Nephron (organoid): ENCODE data around the gene SHLD2.

ENCODE experiments used
- H3K27ac Mint-ChIP-seq, 3 experiments: 2 replicates each; pipeline ENCODE4 v1.8.0; 2020; ENCODE audit warnings: mixed read lengths in 3 of 3, mild to moderate bottlenecking in 2 of 3, moderate library complexity in 1 of 3
- H3K27me3 Mint-ChIP-seq: 2 replicates; pipeline ENCODE4 v1.8.0; 2021; ENCODE audit warnings: low read depth, mild to moderate bottlenecking, moderate library complexity, mixed read lengths
- H3K36me3 Mint-ChIP-seq: 2 replicates; pipeline ENCODE4 v1.8.0; 2020; ENCODE audit warnings: low read depth, mixed read lengths
- H3K4me1 Mint-ChIP-seq: 2 replicates; pipeline ENCODE4 v1.8.0; 2020; ENCODE audit warnings: mixed read lengths
- H3K4me3 Mint-ChIP-seq, 3 experiments: 2 replicates each; pipeline ENCODE4 v1.8.0; 2020; ENCODE audit warnings: mild to moderate bottlenecking in 3 of 3, mixed read lengths in 3 of 3, moderate library complexity in 2 of 3
- H3K9me3 Mint-ChIP-seq: 2 replicates; pipeline ENCODE4 v1.8.0; 2020; ENCODE audit warnings: mixed read lengths
- TF ChIP-seq, protein P1 (sequence below), 3 experiments: fragments of 200-600 bp; sonication (generic); IDR thresholded peaks; one replicate each; pipeline ENCODE4 v1.5.0; 2021; ENCODE audit warnings: antibody characterized with exemption in 3 of 3; ENCODE audit not compliant: unreplicated experiment in 3 of 3

Gene SHLD2, protein sequence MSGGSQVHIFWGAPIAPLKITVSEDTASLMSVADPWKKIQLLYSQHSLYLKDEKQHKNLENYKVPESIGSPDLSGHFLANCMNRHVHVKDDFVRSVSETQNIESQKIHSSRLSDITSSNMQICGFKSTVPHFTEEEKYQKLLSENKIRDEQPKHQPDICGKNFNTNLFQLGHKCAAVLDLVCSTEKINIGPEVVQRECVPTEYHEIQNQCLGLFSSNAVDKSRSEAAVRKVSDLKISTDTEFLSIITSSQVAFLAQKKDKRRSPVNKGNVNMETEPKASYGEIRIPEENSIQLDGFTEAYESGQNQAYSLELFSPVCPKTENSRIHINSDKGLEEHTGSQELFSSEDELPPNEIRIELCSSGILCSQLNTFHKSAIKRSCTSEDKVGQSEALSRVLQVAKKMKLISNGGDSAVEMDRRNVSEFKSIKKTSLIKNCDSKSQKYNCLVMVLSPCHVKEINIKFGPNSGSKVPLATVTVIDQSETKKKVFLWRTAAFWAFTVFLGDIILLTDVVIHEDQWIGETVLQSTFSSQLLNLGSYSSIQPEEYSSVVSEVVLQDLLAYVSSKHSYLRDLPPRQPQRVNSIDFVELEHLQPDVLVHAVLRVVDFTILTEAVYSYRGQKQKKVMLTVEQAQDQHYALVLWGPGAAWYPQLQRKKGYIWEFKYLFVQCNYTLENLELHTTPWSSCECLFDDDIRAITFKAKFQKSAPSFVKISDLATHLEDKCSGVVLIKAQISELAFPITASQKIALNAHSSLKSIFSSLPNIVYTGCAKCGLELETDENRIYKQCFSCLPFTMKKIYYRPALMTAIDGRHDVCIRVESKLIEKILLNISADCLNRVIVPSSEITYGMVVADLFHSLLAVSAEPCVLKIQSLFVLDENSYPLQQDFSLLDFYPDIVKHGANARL

DNA sequence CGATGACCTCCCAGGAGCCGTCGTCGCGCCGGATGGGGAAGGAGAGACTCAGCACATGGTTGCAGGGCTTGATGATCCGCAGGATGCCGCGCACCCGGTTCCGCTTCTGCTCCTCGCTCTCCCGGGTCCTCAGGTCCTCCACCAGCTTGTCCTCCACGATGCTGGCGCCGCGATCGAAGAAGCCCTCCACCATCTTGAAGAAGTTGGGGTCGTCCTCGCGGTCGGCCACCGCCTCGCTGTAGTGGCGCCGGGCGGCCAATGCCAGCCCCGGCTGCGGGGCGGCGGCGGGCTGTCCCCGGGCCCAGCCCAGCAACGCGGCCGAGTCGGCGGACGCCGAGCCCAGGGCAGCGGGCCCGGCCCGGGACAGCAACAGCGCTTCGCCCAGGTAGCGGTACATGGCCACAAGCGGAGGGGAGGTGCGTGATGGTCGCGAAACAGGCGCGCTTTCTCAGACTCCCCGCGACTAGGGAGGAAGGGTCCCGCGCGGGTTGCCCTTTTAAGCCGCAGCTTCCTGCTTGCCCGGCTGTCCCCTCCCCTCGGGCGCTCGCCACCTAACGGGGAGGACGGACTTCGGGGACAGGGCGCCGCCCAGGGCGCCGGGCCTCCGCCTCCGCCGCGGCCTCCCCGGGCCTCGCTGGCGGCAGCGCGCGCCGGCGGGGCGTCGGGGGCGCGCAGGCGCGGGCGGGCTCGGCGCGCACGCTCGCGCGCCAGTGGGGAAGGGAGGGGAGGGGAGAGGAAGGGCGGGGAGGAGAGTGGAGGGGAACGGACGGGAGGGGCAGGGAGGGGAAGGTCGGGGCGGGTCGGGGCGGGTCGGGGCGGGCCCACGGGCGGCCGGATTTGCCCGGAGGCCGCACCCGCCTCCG is at the start of gene SHLD2, which contains the start of gene GLUD1:
Gene SHLD2 (plus strand): TSS at position 834 of the 863 bp plus-strand sequence. CDS start 56,149 bp downstream, outside the sequence.
Gene GLUD1 (minus strand): TSS at position 471 of the 863 bp plus-strand sequence. CDS start 74 bp downstream, at position 397.
- peaks cover 26% of the 10 kb centered on the region for H3K36me3 Mint-ChIP-seq
- TF ChIP-seq, protein P1, sequence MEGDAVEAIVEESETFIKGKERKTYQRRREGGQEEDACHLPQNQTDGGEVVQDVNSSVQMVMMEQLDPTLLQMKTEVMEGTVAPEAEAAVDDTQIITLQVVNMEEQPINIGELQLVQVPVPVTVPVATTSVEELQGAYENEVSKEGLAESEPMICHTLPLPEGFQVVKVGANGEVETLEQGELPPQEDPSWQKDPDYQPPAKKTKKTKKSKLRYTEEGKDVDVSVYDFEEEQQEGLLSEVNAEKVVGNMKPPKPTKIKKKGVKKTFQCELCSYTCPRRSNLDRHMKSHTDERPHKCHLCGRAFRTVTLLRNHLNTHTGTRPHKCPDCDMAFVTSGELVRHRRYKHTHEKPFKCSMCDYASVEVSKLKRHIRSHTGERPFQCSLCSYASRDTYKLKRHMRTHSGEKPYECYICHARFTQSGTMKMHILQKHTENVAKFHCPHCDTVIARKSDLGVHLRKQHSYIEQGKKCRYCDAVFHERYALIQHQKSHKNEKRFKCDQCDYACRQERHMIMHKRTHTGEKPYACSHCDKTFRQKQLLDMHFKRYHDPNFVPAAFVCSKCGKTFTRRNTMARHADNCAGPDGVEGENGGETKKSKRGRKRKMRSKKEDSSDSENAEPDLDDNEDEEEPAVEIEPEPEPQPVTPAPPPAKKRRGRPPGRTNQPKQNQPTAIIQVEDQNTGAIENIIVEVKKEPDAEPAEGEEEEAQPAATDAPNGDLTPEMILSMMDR (IDR thresholded peaks at IDR 0.05; ENCODE audit: unreplicated experiment in 3 of 3): no peak
- peaks cover 34% of the 10 kb centered on the region for H3K4me1 Mint-ChIP-seq
- no peaks in the 10 kb centered on the region for H3K27me3 Mint-ChIP-seq
- no peaks in the 10 kb centered on the region for H3K9me3 Mint-ChIP-seq
- peak within 1 kb of the TSS; percentile 83 to 95 (median 94) for H3K4me3 Mint-ChIP-seq
- peak within 1 kb of the TSS; percentile 84 to 97 (median 93) for H3K27ac Mint-ChIP-seq

DNA sequence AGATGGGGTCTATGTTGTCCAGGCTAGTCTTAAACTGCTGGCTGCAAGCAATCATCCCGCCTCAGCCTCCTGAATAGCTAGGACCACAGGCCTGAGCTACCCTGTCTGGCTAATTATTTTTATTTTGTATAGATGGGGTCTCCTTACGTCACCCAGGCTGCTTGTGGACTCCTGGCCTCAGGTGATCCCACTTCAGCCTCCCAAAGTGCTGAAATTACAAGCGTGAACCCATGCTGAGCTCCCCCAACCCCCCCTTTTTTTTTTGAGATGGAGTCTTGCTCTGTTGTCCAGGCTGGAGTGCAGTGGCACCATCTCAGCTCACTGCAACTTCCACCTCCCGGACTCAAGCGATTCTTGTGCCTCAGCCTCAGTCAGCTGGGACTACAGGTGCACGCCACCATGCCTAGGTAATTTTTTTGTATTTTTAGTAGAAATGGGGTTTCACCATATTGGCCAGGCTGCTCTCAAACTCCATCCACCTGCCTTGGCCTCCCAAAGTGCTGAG is 49.5 kb upstream of the SHLD2 start:
- TF ChIP-seq, protein P1 (IDR thresholded peaks at IDR 0.05; ENCODE audit: unreplicated experiment in 3 of 3): no peak
- H3K4me3 Mint-ChIP-seq: no peak overlapping the region
- H3K4me1 Mint-ChIP-seq: no peaks in the 10 kb centered on the region
- no peaks in the 10 kb centered on the region for H3K9me3 Mint-ChIP-seq
- peaks cover 29% of the 10 kb centered on the region for H3K36me3 Mint-ChIP-seq
- no peak overlapping the region for H3K27ac Mint-ChIP-seq
- no peaks in the 10 kb centered on the region for H3K27me3 Mint-ChIP-seq

DNA sequence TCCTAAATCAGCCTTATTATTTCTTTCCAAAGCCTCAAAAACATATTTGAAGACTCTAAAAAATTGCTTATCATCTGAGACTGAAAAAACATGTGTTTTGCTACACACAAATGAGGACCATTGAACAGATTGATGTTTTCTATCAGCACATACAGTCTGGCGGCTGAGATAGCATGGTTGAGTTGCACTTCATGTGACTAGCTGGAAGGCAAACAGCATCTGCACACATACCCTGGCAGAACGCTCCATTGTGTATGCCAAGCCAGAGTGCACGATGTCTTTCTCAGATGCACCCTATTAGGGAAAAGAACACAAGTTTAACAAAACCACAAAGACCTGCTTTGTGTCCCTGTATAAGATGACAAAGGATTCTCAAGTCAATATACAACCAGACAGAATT is 41.9 kb upstream of the SHLD2 start:
- TF ChIP-seq, protein P1 (IDR thresholded peaks at IDR 0.05; ENCODE audit: unreplicated experiment in 3 of 3): no peak
- Mint-ChIP-seq H3K27ac (no peak overlapping the region), H3K9me3 (no peaks in the 10 kb centered on the region), H3K4me3 (no peak overlapping the region), H3K36me3 (peaks cover 45% of the 10 kb centered on the region), H3K27me3 (no peaks in the 10 kb centered on the region), H3K4me1 (no peaks in the 10 kb centered on the region)

DNA sequence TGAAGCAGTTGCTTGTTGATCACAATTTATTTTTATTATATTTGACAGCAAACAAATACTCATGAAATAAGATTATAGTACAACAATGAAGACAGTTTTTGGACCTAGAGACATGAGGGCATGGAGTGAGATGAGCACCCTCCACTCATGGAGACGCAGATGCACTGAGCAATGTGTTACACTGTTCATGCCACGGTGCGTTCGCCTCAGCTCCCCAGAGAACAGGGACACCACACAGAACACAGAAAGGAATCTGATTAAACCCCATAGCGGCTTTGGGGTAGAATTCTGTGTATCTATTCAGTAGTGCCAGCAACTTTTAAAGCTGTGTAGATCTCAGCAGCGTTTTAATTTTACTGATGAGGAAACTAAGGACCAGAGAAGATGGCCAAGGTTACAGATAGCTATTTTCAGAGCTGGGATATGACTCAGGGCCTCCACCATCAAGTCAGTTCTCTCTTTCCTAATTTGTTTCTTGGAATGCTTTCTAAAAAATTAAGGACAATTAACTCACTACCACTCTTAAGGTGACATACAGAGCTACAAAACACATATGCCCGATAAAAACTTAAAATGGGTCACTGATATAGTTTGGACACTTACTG is 41.3 kb upstream of the SHLD2 start:
- TF ChIP-seq, protein P1 (IDR thresholded peaks at IDR 0.05; ENCODE audit: unreplicated experiment in 3 of 3): no peak
- Mint-ChIP-seq H3K9me3 (no peaks in the 10 kb centered on the region), H3K4me1 (no peaks in the 10 kb centered on the region), H3K27ac (no peak overlapping the region), H3K27me3 (no peaks in the 10 kb centered on the region), H3K36me3 (peaks cover 49% of the 10 kb centered on the region), H3K4me3 (no peak overlapping the region)
